ENCODE measurements around the gene CTR9.
"Not testable (repeated sequence)": the region's sequence is repeated elsewhere in the genome, so short reads cannot be mapped to it uniquely, and the experiment has no call there.

CTR9 gene

GRCh38 chr11:10822491-10822890 is 71.4 kb downstream of the CTR9 start:
- DNase-seq (ENCODE audit: low spot score): not testable (repeated sequence)

- DNase-seq (ENCODE audit: low spot score): no peak
These were observed 72.1 kb downstream of the CTR9 start for GRCh38 chr11:10823152-10823579.

- no peak for DNase-seq (ENCODE audit: low spot score)
These were observed 73.8 kb downstream of the CTR9 start for GRCh38 chr11:10824888-10825287.

GRCh38 chr11:10828402-10828801 is 77.4 kb downstream of the CTR9 start:
- no peak for DNase-seq (ENCODE audit: low spot score)

GRCh38 chr11:10829139-10829538 is 78.1 kb downstream of the CTR9 start:
- DNase-seq (ENCODE audit: low spot score): no peak

Measured in AG08396 (cell line).